HL-60 (cell line): Measurements from ENCODE around the gene PTPN23.
"Not testable (repeated sequence)": the region's sequence is repeated elsewhere in the genome, so short reads cannot be mapped to it uniquely, and the experiment has no call there.

ENCODE experiments used
- DNase-seq, 2 experiments: peaks; one replicate each; pipeline ENCODE4 v3.0.0-alpha.2; 2010 to 2020; ENCODE audit warnings: low read depth in 1 of 2, low spot score in 1 of 2
- H3K27ac ChIP-seq: fragments of 250-450 bp; sonication (Bioruptor Pico); replicated peaks from 2 replicates; pipeline ENCODE4 v1.5.1; 2020; ENCODE audit warnings: mild to moderate bottlenecking, moderate library complexity
- H3K27me3 ChIP-seq: fragments of 250-450 bp; sonication (Bioruptor Pico); 2 replicates; pipeline ENCODE4 v1.5.1; 2021; ENCODE audit warnings: mild to moderate bottlenecking, moderate library complexity; ENCODE audit not compliant: insufficient read depth, poor library complexity, severe bottlenecking
- H3K4me3 ChIP-seq: replicated peaks from 2 replicates; pipeline ENCODE4 v1.5.1; 2011; ENCODE audit warnings: mild to moderate bottlenecking, control low read depth, low read length; ENCODE audit not compliant: insufficient read depth
- CTCF ChIP-seq: IDR thresholded peaks from one replicate; pipeline ENCODE4 v1.5.1; 2011; ENCODE audit warnings: low read length, control low read depth, inconsistent platforms; ENCODE audit not compliant: insufficient read depth
- GABPA ChIP-seq: IDR thresholded peaks from 2 replicates; pipeline ENCODE4 v1.6.1; 2012; ENCODE audit warnings: low read depth
- POLR2AphosphoS5 ChIP-seq: IDR thresholded peaks from 2 replicates; pipeline ENCODE4 v1.6.1; 2012; ENCODE audit warnings: low read depth
- REST ChIP-seq: IDR thresholded peaks from 2 replicates; pipeline ENCODE4 v1.6.1; 2012; ENCODE audit warnings: low read depth; ENCODE audit not compliant: insufficient replicate concordance
- SPI1 ChIP-seq: IDR thresholded peaks from 2 replicates; pipeline ENCODE4 v1.6.1; 2012; ENCODE audit warnings: low read depth, mild to moderate bottlenecking, borderline replicate concordance

Gene PTPN23

GRCh38 chr3:47367631-47368030 lies 13.2 kb upstream of the PTPN23 start:
- Histone ChIP-seq H3K27me3 (no peaks in the 10 kb centered on the region), H3K27ac (no peak overlapping the region), H3K4me3 (no peak overlapping the region)
- no peak for TF ChIP-seq POLR2AphosphoS5
- no peak for DNase-seq

- H3K27me3 ChIP-seq, H3K27ac ChIP-seq, DNase-seq, H3K4me3 ChIP-seq: not testable (repeated sequence)
Measured at GRCh38 chr3:47370020-47370419, 10.8 kb upstream of the PTPN23 start.

- Histone ChIP-seq H3K27me3 (no peaks in the 10 kb centered on the region), H3K27ac (no peak overlapping the region), H3K4me3 (no peak overlapping the region)
- no peak for TF ChIP-seq GABPA
- TF ChIP-seq POLR2AphosphoS5: no peak
- TF ChIP-seq REST: no peak
- TF ChIP-seq SPI1: no peak
- DNase-seq: no peak
Measured at GRCh38 chr3:47370887-47371697, 9.7 kb upstream of the PTPN23 start.

- H3K27ac ChIP-seq: no peak overlapping the region
- TF ChIP-seq POLR2AphosphoS5 (no peak), REST (no peak), GABPA (no peak), SPI1 (no peak), CTCF (no peak)
- no peak overlapping the region for H3K4me3 ChIP-seq
- DNase-seq: no peak
- H3K27me3 ChIP-seq: no peaks in the 10 kb centered on the region
Measured at GRCh38 chr3:47374587-47374986, 6.2 kb upstream of the PTPN23 start.

GRCh38 chr3:47376393-47376792 lies 4.4 kb upstream of the PTPN23 start:
- no peak overlapping the region for H3K4me3 ChIP-seq
- no peak overlapping the region for H3K27ac ChIP-seq
- TF ChIP-seq CTCF (no peak), POLR2AphosphoS5 (no peak), GABPA (no peak), REST (no peak), SPI1 (no peak)
- DNase-seq: no peak
- no peaks in the 10 kb centered on the region for H3K27me3 ChIP-seq
